GM10248 (cell line): ENCODE results near the gene ROPN1B.

Experiments
- CTCF ChIA-PET: fragments of 300-600 bp; sonication (Branson Sonifier 250); formaldehyde crosslinking; extraction: SDS; loops from one replicate; lab custom pipeline; 2021; ENCODE audit warnings: antibody characterized with exemption; lab: Yijun Ruan, JAX
- POLR2A ChIA-PET: fragments of 350-650 bp; sonication (Branson Sonifier 250); formaldehyde crosslinking; extraction: SDS; loops from one replicate; lab custom pipeline; 2020; ENCODE audit warnings: antibody characterized with exemption; lab: Yijun Ruan, JAX
- DNase-seq: peaks from one replicate; pipeline ENCODE4 v3.0.0; 2012; ENCODE audit errors: extremely low spot score
- TF ChIP-seq, protein P1 (sequence below): IDR thresholded peaks from 2 replicates; pipeline ENCODE4 v1.5.1; 2012; ENCODE audit warnings: mild to moderate bottlenecking, low read depth; ENCODE audit errors: extremely low read depth, missing control alignments, control extremely low read depth

ROPN1B gene

DNA sequence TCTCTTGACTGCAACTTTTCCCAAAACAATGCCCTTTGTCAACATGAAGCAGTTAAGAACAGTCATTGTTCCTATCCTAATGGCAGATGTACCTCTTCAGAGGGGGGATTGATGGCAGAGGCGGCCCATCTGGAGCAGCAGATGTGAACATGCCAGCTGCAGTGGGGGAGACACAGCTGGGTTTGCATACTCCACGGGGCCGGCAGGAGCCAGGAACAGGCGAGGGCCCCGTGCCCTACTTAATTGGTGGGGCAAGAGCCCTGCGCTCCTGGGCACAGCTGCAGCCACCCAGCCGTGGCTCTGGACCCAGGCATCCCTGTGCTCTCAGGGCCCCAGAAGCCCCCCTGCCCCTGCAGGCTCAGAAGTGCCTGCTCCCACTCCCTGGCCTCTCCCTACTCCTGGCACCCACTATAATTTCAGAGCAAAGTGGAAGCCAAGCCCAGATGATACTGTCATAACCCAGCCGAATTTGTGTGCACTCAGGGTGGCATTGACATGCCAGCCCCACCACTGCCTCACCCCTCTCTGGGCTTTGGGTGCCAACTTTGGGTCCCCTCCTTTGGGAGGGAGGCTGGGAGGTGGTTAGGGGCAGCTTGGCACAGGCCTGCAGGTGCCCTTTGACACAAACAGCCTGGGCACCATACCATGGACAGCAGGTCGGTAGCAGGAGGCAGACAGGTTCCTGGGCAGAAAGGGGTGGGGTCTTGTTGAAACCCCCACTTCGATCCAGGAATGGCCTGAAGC lies 34.6 kb downstream of the ROPN1B start:
- TF ChIP-seq, protein P1, sequence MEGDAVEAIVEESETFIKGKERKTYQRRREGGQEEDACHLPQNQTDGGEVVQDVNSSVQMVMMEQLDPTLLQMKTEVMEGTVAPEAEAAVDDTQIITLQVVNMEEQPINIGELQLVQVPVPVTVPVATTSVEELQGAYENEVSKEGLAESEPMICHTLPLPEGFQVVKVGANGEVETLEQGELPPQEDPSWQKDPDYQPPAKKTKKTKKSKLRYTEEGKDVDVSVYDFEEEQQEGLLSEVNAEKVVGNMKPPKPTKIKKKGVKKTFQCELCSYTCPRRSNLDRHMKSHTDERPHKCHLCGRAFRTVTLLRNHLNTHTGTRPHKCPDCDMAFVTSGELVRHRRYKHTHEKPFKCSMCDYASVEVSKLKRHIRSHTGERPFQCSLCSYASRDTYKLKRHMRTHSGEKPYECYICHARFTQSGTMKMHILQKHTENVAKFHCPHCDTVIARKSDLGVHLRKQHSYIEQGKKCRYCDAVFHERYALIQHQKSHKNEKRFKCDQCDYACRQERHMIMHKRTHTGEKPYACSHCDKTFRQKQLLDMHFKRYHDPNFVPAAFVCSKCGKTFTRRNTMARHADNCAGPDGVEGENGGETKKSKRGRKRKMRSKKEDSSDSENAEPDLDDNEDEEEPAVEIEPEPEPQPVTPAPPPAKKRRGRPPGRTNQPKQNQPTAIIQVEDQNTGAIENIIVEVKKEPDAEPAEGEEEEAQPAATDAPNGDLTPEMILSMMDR = no peak
- no peak for DNase-seq
- POLR2A ChIA-PET = no interaction called here
- CTCF ChIA-PET = no interaction called here

DNA sequence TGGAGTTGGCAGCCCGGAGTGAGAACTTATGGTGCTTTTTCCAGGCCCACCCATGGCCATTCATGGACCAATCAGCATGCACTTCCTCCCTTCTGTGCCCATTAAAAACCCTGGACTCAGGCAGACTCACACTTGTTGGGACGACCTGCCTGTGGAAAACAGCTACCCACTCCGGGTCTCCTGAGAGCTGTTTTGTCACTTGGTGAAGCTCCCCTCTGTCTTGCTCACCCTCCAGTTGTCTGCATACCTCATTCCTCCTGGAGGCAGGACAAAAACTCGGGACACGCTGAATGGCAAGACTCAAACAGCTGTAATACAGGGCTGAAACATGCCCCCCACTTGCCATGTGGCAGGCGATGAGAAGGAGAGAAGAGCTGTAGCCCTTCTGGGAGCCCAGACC lies 35.2 kb downstream of the ROPN1B start:
- TF ChIP-seq, protein P1 = no peak
- ChIA-PET POLR2A (no interaction called here), CTCF (no interaction called here)
- no peak for DNase-seq

DNA sequence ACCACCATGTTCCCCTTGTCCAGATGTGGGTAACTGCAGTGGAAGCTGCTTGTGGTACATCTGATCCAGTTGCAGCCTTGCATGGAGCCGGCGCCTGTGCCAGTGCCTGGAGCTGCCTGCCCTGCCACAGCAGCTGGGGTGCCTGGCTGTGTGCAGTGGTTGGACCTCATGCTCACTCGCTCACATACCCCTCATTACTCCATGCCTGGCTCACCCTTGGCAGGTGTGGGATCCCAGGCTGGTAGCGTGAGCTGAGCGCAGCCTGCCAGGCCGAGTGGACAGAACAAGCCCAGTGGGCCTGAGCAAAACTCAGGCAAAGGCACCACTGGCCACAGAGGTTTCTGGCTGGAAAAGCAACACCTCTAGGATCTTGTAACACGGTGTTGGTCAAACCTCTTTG lies 35.7 kb downstream of the ROPN1B start:
- TF ChIP-seq, protein P1 = no peak
- no peak for DNase-seq
- ChIA-PET POLR2A (no interaction called here), CTCF (no interaction called here)

DNA sequence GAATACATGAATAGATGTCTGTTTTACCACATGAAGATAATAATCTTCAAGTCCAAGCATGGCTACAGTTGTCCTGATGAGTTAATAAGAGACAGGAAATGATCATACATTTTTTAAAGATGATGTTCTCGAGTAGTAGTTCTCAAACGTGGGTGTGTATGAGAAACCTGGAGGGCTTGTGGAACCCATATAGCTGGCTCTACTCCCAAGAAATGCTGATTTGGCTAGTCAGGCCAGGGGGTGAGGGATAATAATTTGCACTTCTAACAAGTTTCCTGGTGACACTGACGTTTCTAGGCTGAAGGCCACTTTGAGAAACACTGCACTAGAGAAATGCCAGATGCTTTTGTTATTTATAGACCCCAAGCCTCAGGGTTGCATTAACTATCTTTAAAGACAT lies 37.0 kb downstream of the ROPN1B start:
- CTCF ChIA-PET = no interaction called here
- POLR2A ChIA-PET = no interaction called here
- DNase-seq = no peak
- TF ChIP-seq, protein P1 = no peak

DNA sequence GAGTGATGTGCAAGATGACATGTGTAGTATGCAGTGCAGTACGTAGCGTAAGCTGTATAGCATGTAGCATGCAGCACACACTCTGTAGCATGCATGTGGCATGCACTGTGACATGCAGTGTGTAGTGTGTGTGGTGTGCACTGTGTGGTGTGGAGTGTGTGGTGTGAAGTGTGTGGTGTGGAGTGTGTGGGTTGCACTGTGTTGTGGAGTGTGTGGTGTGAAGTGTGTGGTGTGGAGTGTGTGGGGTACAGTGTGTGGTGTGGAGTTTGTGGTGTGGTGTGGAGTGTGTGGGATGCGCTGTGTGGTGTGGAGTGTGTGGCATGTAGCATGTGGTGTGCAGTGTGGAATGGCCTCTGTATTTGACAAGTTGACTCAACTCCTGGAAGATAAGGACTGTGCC lies 39.2 kb downstream of the ROPN1B start:
- POLR2A ChIA-PET = no interaction called here
- no peak for DNase-seq
- TF ChIP-seq, protein P1 = no peak
- CTCF ChIA-PET = no interaction called here

DNA sequence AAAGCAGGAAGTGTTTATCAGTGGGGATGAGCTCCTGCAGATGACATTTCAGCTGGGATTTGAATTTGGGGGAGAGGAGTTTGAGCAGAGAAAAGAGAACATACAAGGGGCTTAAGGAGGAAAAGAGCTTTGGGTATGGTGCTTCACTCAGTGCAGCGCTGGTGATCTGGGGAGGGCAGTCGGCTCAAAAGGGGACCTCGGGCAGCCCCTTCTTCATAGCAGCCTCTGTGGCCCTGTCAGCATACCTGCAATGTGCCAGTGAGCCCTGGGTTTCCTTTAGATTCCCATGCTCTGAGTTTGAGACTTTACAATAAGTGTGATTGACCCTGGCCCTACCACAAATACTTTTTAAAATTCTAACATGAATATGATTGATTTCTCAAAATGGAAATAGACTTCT lies 40.2 kb downstream of the ROPN1B start:
- TF ChIP-seq, protein P1 = no peak
- ChIA-PET CTCF (no interaction called here), POLR2A (no interaction called here)
- DNase-seq = no peak
